ENCODE measurements around the gene BCAS3. TPM values are rescaled to one million over a fixed set of nuclear protein-coding genes. Genes with fewer than 3 reads are reported as not detected.

The BCAS3 gene
- total RNA-seq, 2 experiments from 2014 or later = 5.1 to 6.9 TPM

GRCh38 chr17:61362396-61362795, 684.7 kb downstream of the BCAS3 start:
- Mint-ChIP-seq H3K36me3 (ENCODE audit: low read depth) (no peaks in the 10 kb centered on the region), H3K4me1 (ENCODE audit: low read depth) (no peaks in the 10 kb centered on the region), H3K27me3 (no peaks in the 10 kb centered on the region), H3K4me3 (no peak overlapping the region), H3K27ac (no peak overlapping the region), H3K9me3 (no peaks in the 10 kb centered on the region)
- CTCF ChIA-PET = interaction anchor here (1.0 to 1.6 kb wide), 3 partner anchors 13 to 641 kb away, joined by 3 to 6 read pairs (median 4); no protein-coding TSS in a partner anchor
- ATAC-seq (no peak), DNase-seq (no peak)
- intact Hi-C loops (cut with micrococcal nuclease) = no loop called here
- no peak for TF ChIP-seq CTCF (IDR thresholded peaks at IDR 0.05)
- POLR2A ChIA-PET = no interaction called here

- H3K4me3 Mint-ChIP-seq = no peak overlapping the region
- DNase-seq = no peak
- H3K27ac Mint-ChIP-seq = no peak overlapping the region
- H3K36me3 Mint-ChIP-seq (ENCODE audit: low read depth) = no peaks in the 10 kb centered on the region
- no peaks in the 10 kb centered on the region for H3K9me3 Mint-ChIP-seq
- ATAC-seq = no peak
- TF ChIP-seq CTCF (IDR thresholded peaks at IDR 0.05) = no peak
- no peaks in the 10 kb centered on the region for H3K27me3 Mint-ChIP-seq
- POLR2A ChIA-PET = no interaction called here
- no peaks in the 10 kb centered on the region for H3K4me1 Mint-ChIP-seq (ENCODE audit: low read depth)
- CTCF ChIA-PET = interaction anchor here (1.3 to 1.6 kb wide), 2 partner anchors 27 to 642 kb away, joined by 3 to 6 read pairs; no protein-coding TSS in a partner anchor
- intact Hi-C loops (cut with micrococcal nuclease) = no loop called here
Measured at GRCh38 chr17:61362852-61363600, 685.4 kb downstream of the BCAS3 start.

- Mint-ChIP-seq H3K4me1 (ENCODE audit: low read depth) (no peaks in the 10 kb centered on the region), H3K36me3 (ENCODE audit: low read depth) (no peaks in the 10 kb centered on the region), H3K27me3 (no peaks in the 10 kb centered on the region), H3K27ac (no peak overlapping the region), H3K9me3 (no peaks in the 10 kb centered on the region), H3K4me3 (no peak overlapping the region)
- ChIA-PET CTCF (interaction anchor here (1.3 kb wide), 1 partner anchor 26 kb away, joined by 3 read pairs; no protein-coding TSS in a partner anchor), POLR2A (no interaction called here)
- TF ChIP-seq CTCF (IDR thresholded peaks at IDR 0.05) = no peak
- intact Hi-C loops (cut with micrococcal nuclease) = no loop called here
- ATAC-seq (no peak), DNase-seq (no peak)
Measured at GRCh38 chr17:61363601-61364462, 686.2 kb downstream of the BCAS3 start.

- Mint-ChIP-seq H3K9me3 (no peaks in the 10 kb centered on the region), H3K27ac (no peak overlapping the region), H3K36me3 (ENCODE audit: low read depth) (no peaks in the 10 kb centered on the region), H3K4me3 (no peak overlapping the region), H3K4me1 (ENCODE audit: low read depth) (no peaks in the 10 kb centered on the region), H3K27me3 (no peaks in the 10 kb centered on the region)
- intact Hi-C loops (cut with micrococcal nuclease) = no loop called here
- no peak for TF ChIP-seq CTCF (IDR thresholded peaks at IDR 0.05)
- DNase-seq (no peak), ATAC-seq (no peak)
- ChIA-PET POLR2A (no interaction called here), CTCF (no interaction called here)
Measured at GRCh38 chr17:61364463-61364846, 686.8 kb downstream of the BCAS3 start.

All from activated CD8-positive, alpha-beta T cell treated with anti-CD3 and anti-CD28 coated beads for 36 hours (primary cell).